IPS DF 6.9 (cell line): ENCODE data around the gene SLC16A3.

Source experiments
- DNase-seq: peaks from one replicate; pipeline ENCODE4 v3.0.0-alpha.2; 2013; ENCODE audit warnings: low read depth, low spot score
- H3K27ac ChIP-seq: one replicate; pipeline ENCODE4 v1.5.1; 2013; ENCODE audit warnings: low read length, control low read depth
- H3K27me3 ChIP-seq: 2 replicates; pipeline ENCODE4 v1.6.1; 2013; ENCODE audit warnings: mild to moderate bottlenecking, low read length; ENCODE audit not compliant: control insufficient read depth, insufficient read depth
- H3K36me3 ChIP-seq: 2 replicates; pipeline ENCODE4 v1.6.1; 2013; ENCODE audit warnings: low read length; ENCODE audit not compliant: control insufficient read depth, insufficient read depth
- H3K4me1 ChIP-seq: 2 replicates; pipeline ENCODE4 v1.6.1; 2013; ENCODE audit warnings: low read length; ENCODE audit not compliant: control insufficient read depth, insufficient read depth
- H3K4me3 ChIP-seq: 2 replicates; pipeline ENCODE4 v1.5.1; 2013; ENCODE audit warnings: mild to moderate bottlenecking, low read length
- H3K9me3 ChIP-seq: 2 replicates; pipeline ENCODE4 v1.6.1; 2013; ENCODE audit warnings: low read length, inconsistent platforms; ENCODE audit not compliant: control insufficient read depth, insufficient read depth
- WGBS: extraction: QIAGEN DNeasy Blood & Tissue Kit; methylation state at CpG from one replicate; pipeline ENCODE4 v1.1.7; 2013; ENCODE audit warnings: mixed read lengths, missing lambda C conversion rate; ENCODE audit not compliant: insufficient read length, insufficient coverage; 5-methylcytosine and 5-hydroxymethylcytosine counted together

The SLC16A3 gene

DNA sequence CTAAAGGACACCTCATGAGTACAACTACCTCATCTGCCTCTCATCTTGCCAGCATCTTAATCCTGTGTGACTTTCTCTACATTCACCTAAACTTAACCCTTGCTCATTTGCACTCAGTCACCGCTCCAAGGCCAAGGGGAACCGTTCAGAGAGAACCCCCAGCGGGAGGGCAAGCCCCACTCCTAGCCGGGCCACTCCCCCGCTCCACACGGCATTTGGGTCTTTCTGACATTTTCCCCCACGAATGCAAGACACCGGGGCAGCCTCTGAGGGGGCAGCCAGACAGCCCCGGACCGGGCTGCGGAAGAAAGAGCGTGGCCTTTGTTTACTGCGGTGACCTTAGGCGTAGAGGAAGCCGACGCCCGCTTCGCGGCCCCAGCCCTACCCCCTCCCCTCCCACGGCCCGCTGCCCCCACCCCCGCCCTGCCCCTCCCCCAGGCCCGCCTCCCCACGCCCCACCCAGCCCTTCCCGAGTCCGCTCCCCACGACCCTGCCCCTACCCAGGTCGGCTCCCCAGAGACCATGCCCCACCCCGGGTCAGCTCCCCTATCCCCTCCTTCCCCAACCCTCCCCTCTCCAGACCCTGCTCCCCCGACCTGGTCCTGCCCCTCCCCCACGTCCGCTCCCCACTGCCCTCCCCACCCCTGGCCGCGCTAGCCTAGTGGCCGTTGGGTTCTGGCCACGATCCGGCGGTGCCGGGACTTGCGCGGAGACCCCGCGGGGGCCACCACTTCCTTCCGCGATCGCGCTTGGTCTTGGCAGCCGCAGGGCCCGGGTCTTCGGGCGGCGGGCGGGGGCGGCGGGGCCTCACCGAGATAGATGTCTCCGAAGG, 43.9 kb downstream of the SLC16A3 start:
- Histone ChIP-seq H3K27me3 (no peaks in the 10 kb centered on the region), H3K4me3 (peak overlapping the region; percentile 95), H3K4me1 (peaks cover 4% of the 10 kb centered on the region; the same call in 1 of the 2 replicates), H3K27ac (no peak overlapping the region), H3K36me3 (peaks cover 6% of the 10 kb centered on the region), H3K9me3 (no peaks in the 10 kb centered on the region)
- WGBS: no CpG with 5 or more reads among the region's 57 CpGs
- DNase-seq: no peak

GRCh38 chr17:82273327-82274133, 44.7 kb downstream of the SLC16A3 start, which contains the start of gene CSNK1D:
CSNK1D (minus strand) TSS chr17:82273700; CDS start chr17:82273381, 319 bp downstream.
- WGBS: no CpG with 5 or more reads among the region's 80 CpGs

GRCh38 chr17:82274134-82275020, 45.5 kb downstream of the SLC16A3 start:
- no peaks in the 10 kb centered on the region for H3K27me3 ChIP-seq
- WGBS: no CpG with 5 or more reads among the region's 27 CpGs
- DNase-seq: no peak
- peaks cover 6% of the 10 kb centered on the region for H3K36me3 ChIP-seq
- H3K27ac ChIP-seq: no peak overlapping the region
- H3K4me1 ChIP-seq: peaks cover 6% of the 10 kb centered on the region; the same call in 1 of the 2 replicates
- peak overlapping the region; percentile 41; the same call in 1 of the 2 replicates for H3K4me3 ChIP-seq
- H3K9me3 ChIP-seq: no peaks in the 10 kb centered on the region

More at GRCh38 chr17:82273327-82274133, 44.7 kb downstream of the SLC16A3 start, which contains the start of gene CSNK1D:
- H3K4me1 ChIP-seq: peaks cover 4% of the 10 kb centered on the region; the same call in 1 of the 2 replicates
- no peak within 1 kb of the TSS for H3K27ac ChIP-seq
- H3K27me3 ChIP-seq: no peaks in the 10 kb centered on the region
- no peaks in the 10 kb centered on the region for H3K9me3 ChIP-seq
- peaks cover 6% of the 10 kb centered on the region for H3K36me3 ChIP-seq
- DNase-seq: no peak
- peak within 1 kb of the TSS; percentile 95 for H3K4me3 ChIP-seq

GRCh38 chr17:82275326-82275725, 46.5 kb downstream of the SLC16A3 start:
- no CpG with 5 or more reads among the region's 14 CpGs for WGBS
- Histone ChIP-seq H3K4me3 (no peak overlapping the region), H3K27me3 (no peaks in the 10 kb centered on the region), H3K36me3 (peaks cover 6% of the 10 kb centered on the region; the same call in 1 of the 2 replicates), H3K9me3 (no peaks in the 10 kb centered on the region), H3K27ac (no peak overlapping the region), H3K4me1 (peaks cover 6% of the 10 kb centered on the region; the same call in 1 of the 2 replicates)
- no peak for DNase-seq

- no CpG with 5 or more reads among the region's 5 CpGs for WGBS
- H3K9me3 ChIP-seq: no peaks in the 10 kb centered on the region
Observed at GRCh38 chr17:82276938-82277337, 48.1 kb downstream of the SLC16A3 start.

GRCh38 chr17:82277851-82278250, 49.0 kb downstream of the SLC16A3 start:
- H3K27me3 ChIP-seq: no peaks in the 10 kb centered on the region
- DNase-seq: no peak

More at GRCh38 chr17:82276938-82277337, 48.1 kb downstream of the SLC16A3 start:
- Histone ChIP-seq H3K27me3 (no peaks in the 10 kb centered on the region), H3K4me1 (peaks cover 11% of the 10 kb centered on the region), H3K4me3 (no peak overlapping the region), H3K36me3 (no peaks in the 10 kb centered on the region), H3K27ac (no peak overlapping the region)
- no peak for DNase-seq

GRCh38 chr17:82278308-82278707, 49.5 kb downstream of the SLC16A3 start:
- H3K27me3 ChIP-seq: no peaks in the 10 kb centered on the region
- H3K4me3 ChIP-seq: no peak overlapping the region
- DNase-seq: no peak
- H3K9me3 ChIP-seq: no peaks in the 10 kb centered on the region
- H3K27ac ChIP-seq: no peak overlapping the region
- H3K4me1 ChIP-seq: peaks cover 11% of the 10 kb centered on the region
- no CpG with 5 or more reads among the region's 9 CpGs for WGBS
- no peaks in the 10 kb centered on the region for H3K36me3 ChIP-seq

More at GRCh38 chr17:82277851-82278250, 49.0 kb downstream of the SLC16A3 start:
- WGBS: no CpG with 5 or more reads among the region's 12 CpGs
- Histone ChIP-seq H3K27ac (no peak overlapping the region), H3K36me3 (no peaks in the 10 kb centered on the region), H3K9me3 (no peaks in the 10 kb centered on the region), H3K4me1 (peaks cover 11% of the 10 kb centered on the region), H3K4me3 (no peak overlapping the region)

DNA sequence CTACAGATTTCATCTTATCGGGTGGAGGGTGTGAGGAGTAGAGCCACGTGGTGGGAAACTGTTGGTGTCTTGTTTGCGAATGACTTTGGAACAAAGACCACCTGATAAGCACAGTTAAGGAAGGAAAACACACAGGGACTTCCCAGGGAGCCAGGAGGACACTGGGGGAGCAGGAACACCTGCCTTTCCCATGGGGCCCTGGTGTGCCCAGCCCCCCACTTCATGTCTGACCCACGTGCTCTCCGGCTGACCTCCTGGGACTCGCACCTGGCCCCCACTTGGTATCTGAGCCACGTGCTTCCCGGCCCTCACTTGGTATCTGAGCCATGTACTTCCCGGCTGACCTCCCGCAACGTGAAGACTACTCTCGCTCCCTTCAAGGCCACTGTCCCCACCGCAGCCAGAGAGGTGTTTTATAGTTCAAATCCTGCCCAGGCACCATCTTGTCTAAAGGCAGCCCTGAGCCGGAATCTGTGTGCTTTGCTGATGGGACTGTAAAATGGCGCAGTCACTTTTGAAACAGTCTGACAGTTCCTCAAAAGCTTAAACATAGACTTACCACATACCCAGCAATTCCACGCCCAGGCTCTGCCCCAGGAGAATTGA, 50.0 kb downstream of the SLC16A3 start:
- no peak for DNase-seq
- no peak overlapping the region for H3K4me3 ChIP-seq
- no CpG with 5 or more reads among the region's 16 CpGs for WGBS

GRCh38 chr17:82280537-82280936, 51.7 kb downstream of the SLC16A3 start:
- no peaks in the 10 kb centered on the region for H3K27me3 ChIP-seq
- no peaks in the 10 kb centered on the region for H3K9me3 ChIP-seq
- H3K4me3 ChIP-seq: no peak overlapping the region
- DNase-seq: no peak
- no peaks in the 10 kb centered on the region for H3K36me3 ChIP-seq
- no CpG with 5 or more reads among the region's 8 CpGs for WGBS
- H3K27ac ChIP-seq: no peak overlapping the region
- peaks cover 6% of the 10 kb centered on the region for H3K4me1 ChIP-seq

More for the DNA sequence above, 50.0 kb downstream of the SLC16A3 start:
- no peaks in the 10 kb centered on the region for H3K9me3 ChIP-seq
- no peak overlapping the region for H3K27ac ChIP-seq
- no peaks in the 10 kb centered on the region for H3K36me3 ChIP-seq
- H3K27me3 ChIP-seq: no peaks in the 10 kb centered on the region
- peaks cover 8% of the 10 kb centered on the region for H3K4me1 ChIP-seq
